Measurements from ENCODE around the gene AFF3.

GRCh38 chr2:99911736-99912135 lies 230.7 kb downstream of the AFF3 start:
- no peak for TF ChIP-seq FOXM1 (IDR thresholded peaks at IDR 0.05; ENCODE audit: borderline replicate concordance, low read depth)
- no peak for TF ChIP-seq MAX (IDR thresholded peaks at IDR 0.05)

Measured in Ishikawa (cell line).